Measurements from ENCODE around the gene HMOX2.

DNA sequence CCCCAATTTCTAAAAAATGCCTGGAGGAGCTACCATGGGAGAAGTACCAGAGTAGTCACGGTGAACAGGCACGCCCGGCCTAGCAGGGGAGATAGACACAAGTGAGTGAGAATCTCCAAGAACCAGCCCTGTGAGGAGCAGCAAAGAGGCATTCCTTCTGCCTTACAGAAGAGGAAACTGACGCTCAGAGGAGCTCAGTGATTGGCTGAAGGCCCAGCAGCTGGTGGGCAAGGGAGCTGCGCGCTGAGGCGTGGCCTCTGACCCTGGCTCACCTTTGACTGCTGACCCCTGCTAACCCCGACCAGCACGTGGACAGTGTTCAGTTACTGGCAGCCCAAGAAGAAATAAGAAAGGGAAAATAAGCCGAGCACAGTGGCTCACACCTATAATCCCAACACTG is 81.8 kb downstream of the HMOX2 start:
- TF ChIP-seq, protein P1, sequence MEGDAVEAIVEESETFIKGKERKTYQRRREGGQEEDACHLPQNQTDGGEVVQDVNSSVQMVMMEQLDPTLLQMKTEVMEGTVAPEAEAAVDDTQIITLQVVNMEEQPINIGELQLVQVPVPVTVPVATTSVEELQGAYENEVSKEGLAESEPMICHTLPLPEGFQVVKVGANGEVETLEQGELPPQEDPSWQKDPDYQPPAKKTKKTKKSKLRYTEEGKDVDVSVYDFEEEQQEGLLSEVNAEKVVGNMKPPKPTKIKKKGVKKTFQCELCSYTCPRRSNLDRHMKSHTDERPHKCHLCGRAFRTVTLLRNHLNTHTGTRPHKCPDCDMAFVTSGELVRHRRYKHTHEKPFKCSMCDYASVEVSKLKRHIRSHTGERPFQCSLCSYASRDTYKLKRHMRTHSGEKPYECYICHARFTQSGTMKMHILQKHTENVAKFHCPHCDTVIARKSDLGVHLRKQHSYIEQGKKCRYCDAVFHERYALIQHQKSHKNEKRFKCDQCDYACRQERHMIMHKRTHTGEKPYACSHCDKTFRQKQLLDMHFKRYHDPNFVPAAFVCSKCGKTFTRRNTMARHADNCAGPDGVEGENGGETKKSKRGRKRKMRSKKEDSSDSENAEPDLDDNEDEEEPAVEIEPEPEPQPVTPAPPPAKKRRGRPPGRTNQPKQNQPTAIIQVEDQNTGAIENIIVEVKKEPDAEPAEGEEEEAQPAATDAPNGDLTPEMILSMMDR (IDR thresholded peaks at IDR 0.05 in 4 of 5, conservative IDR thresholded peaks at IDR 0.05 in 1 of 5), result no peak
- TF ChIP-seq POLR2A (IDR thresholded peaks at IDR 0.05), result no peak
